HCT116 (cell line): ENCODE measurements around the gene CA10. TPM values are rescaled to one million over a fixed set of nuclear protein-coding genes. Genes with fewer than 3 reads are reported as not detected.

Source experiments
- ATAC-seq: fragments of 200-7000 bp; cut with Tn5 transposase; 2 replicates; pipeline ENCODE4 v1.9.1; 2020; ENCODE audit warnings: mild to moderate bottlenecking, moderate library complexity
- BruUV-seq: library from RNA; stranded (reverse); fragments of 400-500 nt; replicated peaks from 2 replicates; lab custom pipeline; 2021; lab: Mats Ljungman, UMichigan
- CTCF ChIA-PET: fragments of 300-600 bp; sonication (Branson Sonifier 250); formaldehyde crosslinking; loops from one replicate; lab custom pipeline; 2021; ENCODE audit warnings: antibody characterized with exemption; lab: Charles Lee
- POLR2A ChIA-PET: fragments of 300-600, 350-600 bp; sonication (Branson Sonifier 250); formaldehyde crosslinking; loops from one replicate; lab custom pipeline; 2021; ENCODE audit warnings: antibody characterized with exemption; lab: Charles Lee
- RAD21 ChIA-PET, 2 experiments: fragments of 300-600 bp; sonication (Branson Sonifier 250); formaldehyde crosslinking; loops; one replicate each; lab custom pipeline; 2023; ENCODE audit warnings: low total read pairs in 2 of 2; ENCODE audit not compliant: uncharacterized antibody in 2 of 2, unreplicated experiment in 2 of 2, low non-redundant PET in 1 of 2; lab: Charles Lee
- DNase-seq: peaks from one replicate; pipeline ENCODE4 v3.0.0-alpha.2; 2010; ENCODE audit warnings: low read depth, low spot score
- H2AFZ ChIP-seq: fragments of 200-600 bp; shearing (Covaris generic), sonication (generic); 2 replicates; pipeline ENCODE4 v1.6.1; 2017; ENCODE audit warnings: low read depth, mixed run types, mixed read lengths, antibody characterized with exemption, low read length; ENCODE audit not compliant: poor library complexity, severe bottlenecking
- H3K27ac ChIP-seq: 2 replicates; pipeline ENCODE4 v1.5.1; 2012; ENCODE audit warnings: low read depth, low read length
- H3K27me3 ChIP-seq: fragments of 200-600 bp; sonication (generic); 2 replicates; pipeline ENCODE4 v1.6.1; 2016; ENCODE audit warnings: mixed run types, low read length, mixed read lengths; ENCODE audit not compliant: insufficient read depth
- H3K36me3 ChIP-seq, 2 experiments: fragments of 200-500 bp in 1 of 2; fragments of 200-600 bp in 1 of 2; sonication (Bioruptor generic) in 1 of 2; sonication (generic) in 1 of 2; 2 replicates each; pipeline versions ENCODE4 v1.5.1 to v1.6.1; 2014 to 2016; ENCODE audit warnings: low read length in 2 of 2, inconsistent platforms in 1 of 2, mixed read lengths in 1 of 2, mixed run types in 1 of 2; ENCODE audit not compliant: insufficient read depth in 2 of 2, control insufficient read depth in 1 of 2
- H3K4me1 ChIP-seq, 2 experiments: fragments of 200-600 bp in 1 of 2; sonication (generic) in 1 of 2; 2 replicates each; pipeline versions ENCODE4 v1.5.1 to v1.6.1; 2012 to 2017; ENCODE audit warnings: low read length in 2 of 2, inconsistent platforms in 1 of 2, mild to moderate bottlenecking in 1 of 2, mixed read lengths in 1 of 2, mixed run types in 1 of 2, moderate library complexity in 1 of 2; ENCODE audit not compliant: insufficient read depth in 2 of 2, control insufficient read depth in 1 of 2
- H3K4me2 ChIP-seq: fragments of 200-600 bp; sonication (generic); 2 replicates; pipeline ENCODE4 v1.6.1; 2017; ENCODE audit warnings: mixed run types, low read length, mixed read lengths
- H3K4me3 ChIP-seq, 2 experiments: fragments of 200-600 bp in 1 of 2; sonication (generic) in 1 of 2; replicated peaks in 1 of 2; 2 replicates each; pipeline ENCODE4 v1.5.1; 2011 to 2016; ENCODE audit warnings: low read length in 2 of 2, control low read depth in 1 of 2, low read depth in 1 of 2, mild to moderate bottlenecking in 1 of 2, mixed read lengths in 1 of 2, mixed run types in 1 of 2
- H3K79me2 ChIP-seq: fragments of 200-600 bp; sonication (generic); 2 replicates; pipeline ENCODE4 v1.6.1; 2017; ENCODE audit warnings: mild to moderate bottlenecking, mixed run types, low read length, moderate library complexity, mixed read lengths; ENCODE audit not compliant: insufficient read depth
- H3K9ac ChIP-seq: fragments of 200-600 bp; sonication (generic); 2 replicates; pipeline ENCODE4 v1.6.1; 2016; ENCODE audit warnings: low read length, mixed read lengths
- H3K9me2 ChIP-seq: fragments of 200-600 bp; sonication (generic), shearing (Covaris generic); 2 replicates; pipeline ENCODE4 v1.6.1; 2017; ENCODE audit warnings: mixed run types, mild to moderate bottlenecking, moderate library complexity; ENCODE audit not compliant: insufficient read depth
- H3K9me3 ChIP-seq, 2 experiments: fragments of 200-500 bp in 1 of 2; fragments of 200-600 bp in 1 of 2; sonication (Bioruptor generic) in 1 of 2; sonication (generic) in 1 of 2; 2 replicates each; pipeline ENCODE4 v1.6.1; 2014 to 2017; ENCODE audit warnings: low read length in 2 of 2, mixed read lengths in 2 of 2, inconsistent platforms in 1 of 2, low read depth in 1 of 2, mild to moderate bottlenecking in 1 of 2, mixed run types in 1 of 2, moderate library complexity in 1 of 2; ENCODE audit not compliant: control insufficient read depth in 1 of 2, insufficient read depth in 1 of 2
- H4K20me1 ChIP-seq: fragments of 200-600 bp; sonication (generic), shearing (Covaris generic); 2 replicates; pipeline ENCODE4 v1.6.1; 2017; ENCODE audit warnings: mixed run types, mild to moderate bottlenecking, moderate library complexity; ENCODE audit not compliant: insufficient read depth
- RAD21 ChIP-seq: IDR thresholded peaks from 2 replicates; pipeline ENCODE4 v1.6.1; 2012; ENCODE audit warnings: low read depth, mild to moderate bottlenecking
- ZBTB33 ChIP-seq: IDR thresholded peaks from 2 replicates; pipeline ENCODE4 v1.6.1; 2011; ENCODE audit warnings: mild to moderate bottlenecking, low read length, moderate library complexity; ENCODE audit not compliant: insufficient replicate concordance; ENCODE audit errors: extremely low read depth
- intact Hi-C: fragments of 100-400 bp; cut with micrococcal nuclease; formaldehyde crosslinking; loops from 2 replicates; pipeline ENCODE4 v1.10.0; 2022
- total RNA-seq: library from RNA; stranded (reverse); gene quantifications from one replicate; pipeline ENCODE4 v1.2.1, GENCODE V29; 2021; ENCODE audit not compliant: unreplicated experiment
- TF ChIP-seq, protein P1 (sequence below), 3 experiments: fragments of 200-600 bp in 1 of 3; sonication (generic) in 1 of 3; IDR thresholded peaks in 2 of 3; conservative IDR thresholded peaks in 1 of 3; 2 replicates each; pipeline ENCODE4 v1.5.1; 2012 to 2017; ENCODE audit warnings: low read depth in 2 of 3, low read length in 2 of 3, antibody characterized with exemption in 1 of 3, borderline replicate concordance in 1 of 3, control low read depth in 1 of 3, mild to moderate bottlenecking in 1 of 3, mixed read lengths in 1 of 3, mixed run types in 1 of 3, moderate library complexity in 1 of 3; ENCODE audit not compliant: insufficient read depth in 1 of 3

CA10 gene
- total RNA-seq, 1 experiment from 2014 or later = not detected

- Histone ChIP-seq H4K20me1 (no peaks in the 10 kb centered on the region), H2AFZ (no peak overlapping the region), H3K9ac (no peak overlapping the region), H3K27ac (no peak overlapping the region), H3K27me3 (peaks cover 40% of the 10 kb centered on the region), H3K9me2 (no peaks in the 10 kb centered on the region), H3K36me3 (no peaks in the 10 kb centered on the region), H3K4me3 (no peak overlapping the region), H3K4me2 (no peak overlapping the region; the same call in 1 of the 2 replicates), H3K79me2 (no peaks in the 10 kb centered on the region), H3K4me1 (no peaks in the 10 kb centered on the region), H3K9me3 (no peaks in the 10 kb centered on the region)
- POLR2A ChIA-PET = no interaction called here
- ATAC-seq (peak; percentile 84), DNase-seq (peak; percentile 22)
- BruUV-seq = no TSS peak
- RAD21 ChIA-PET = interaction anchor here (0.8 to 1.2 kb wide), 2 partner anchors 152 to 268 kb away, joined by 3 to 4 read pairs; no protein-coding TSS in a partner anchor
- CTCF ChIA-PET = interaction anchor here (1.0 to 3.9 kb wide), 7 partner anchors 10 to 342 kb away, joined by 3 to 15 read pairs (median 6); no protein-coding TSS in a partner anchor
- TF ChIP-seq ZBTB33 (no peak), RAD21 (peak; percentile 57)
- TF ChIP-seq, protein P1, sequence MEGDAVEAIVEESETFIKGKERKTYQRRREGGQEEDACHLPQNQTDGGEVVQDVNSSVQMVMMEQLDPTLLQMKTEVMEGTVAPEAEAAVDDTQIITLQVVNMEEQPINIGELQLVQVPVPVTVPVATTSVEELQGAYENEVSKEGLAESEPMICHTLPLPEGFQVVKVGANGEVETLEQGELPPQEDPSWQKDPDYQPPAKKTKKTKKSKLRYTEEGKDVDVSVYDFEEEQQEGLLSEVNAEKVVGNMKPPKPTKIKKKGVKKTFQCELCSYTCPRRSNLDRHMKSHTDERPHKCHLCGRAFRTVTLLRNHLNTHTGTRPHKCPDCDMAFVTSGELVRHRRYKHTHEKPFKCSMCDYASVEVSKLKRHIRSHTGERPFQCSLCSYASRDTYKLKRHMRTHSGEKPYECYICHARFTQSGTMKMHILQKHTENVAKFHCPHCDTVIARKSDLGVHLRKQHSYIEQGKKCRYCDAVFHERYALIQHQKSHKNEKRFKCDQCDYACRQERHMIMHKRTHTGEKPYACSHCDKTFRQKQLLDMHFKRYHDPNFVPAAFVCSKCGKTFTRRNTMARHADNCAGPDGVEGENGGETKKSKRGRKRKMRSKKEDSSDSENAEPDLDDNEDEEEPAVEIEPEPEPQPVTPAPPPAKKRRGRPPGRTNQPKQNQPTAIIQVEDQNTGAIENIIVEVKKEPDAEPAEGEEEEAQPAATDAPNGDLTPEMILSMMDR (IDR thresholded peaks at IDR 0.05 in 2 of 3, conservative IDR thresholded peaks at IDR 0.05 in 1 of 3; ENCODE audit: borderline replicate concordance in 1 of 3, insufficient read depth in 1 of 3, low read depth in 2 of 3, low read length in 2 of 3) = peak; percentile 60 to 81 (median 75); a peak in 5 of 6 replicates
- intact Hi-C loops = loop anchor here (1.0 to 2.0 kb wide), 3 partner anchors 55 to 268 kb away; no protein-coding TSS in a partner anchor
These were observed 518.3 kb downstream of the CA10 start for GRCh38 chr17:51640108-51640622.
